HEK293 (cell line): ENCODE data around the gene SOX18.

Experiments used
- AEBP2 ChIP-seq: fragments of 450-650 bp; formaldehyde crosslinking; IDR thresholded peaks from 2 replicates; pipeline ENCODE4 v1.5.1; 2016; ENCODE audit warnings: missing biosample characterization, missing genetic modification characterization, borderline replicate concordance
- GLI4 ChIP-seq: fragments of 450-650 bp; formaldehyde crosslinking; IDR thresholded peaks from 2 replicates; pipeline ENCODE4 v1.5.1; 2016; ENCODE audit warnings: missing biosample characterization, missing genetic modification characterization
- GLIS2 ChIP-seq: fragments of 450-650 bp; formaldehyde crosslinking; IDR thresholded peaks from 2 replicates; pipeline ENCODE4 v1.5.1; 2016; ENCODE audit warnings: missing biosample characterization, missing genetic modification characterization
- HOXA7 ChIP-seq: sonication (generic); formaldehyde crosslinking; IDR thresholded peaks from 2 replicates; pipeline ENCODE4 v1.8.1; 2022; ENCODE audit warnings: missing genetic modification reagents, borderline replicate concordance
- PRDM1 ChIP-seq: fragments of 450-650 bp; formaldehyde crosslinking; IDR thresholded peaks from 2 replicates; pipeline ENCODE4; 2016; ENCODE audit warnings: missing biosample characterization, missing genetic modification characterization
- PRDM10 ChIP-seq: fragments of 450-650 bp; formaldehyde crosslinking; IDR thresholded peaks from 2 replicates; pipeline ENCODE4 v1.5.1; 2016; ENCODE audit warnings: missing biosample characterization, missing genetic modification characterization
- SCRT1 ChIP-seq: fragments of 450-650 bp; formaldehyde crosslinking; IDR thresholded peaks from 2 replicates; pipeline ENCODE4 v1.5.1; 2016; ENCODE audit warnings: missing biosample characterization, missing genetic modification characterization, borderline replicate concordance
- SP3 ChIP-seq: fragments of 450-650 bp; formaldehyde crosslinking; IDR thresholded peaks from 2 replicates; pipeline ENCODE4 v1.5.1; 2016; ENCODE audit warnings: missing biosample characterization, missing genetic modification characterization
- TRIM28 ChIP-seq: IDR thresholded peaks from 2 replicates; pipeline ENCODE4 v1.6.1; 2011; ENCODE audit warnings: low read length, control low read depth, borderline replicate concordance
- WT1 ChIP-seq: fragments of 450-650 bp; formaldehyde crosslinking; IDR thresholded peaks from 2 replicates; pipeline ENCODE4 v1.5.1; 2016; ENCODE audit warnings: missing biosample characterization, missing genetic modification characterization
- ZBTB21 ChIP-seq: fragments of 450-650 bp; formaldehyde crosslinking; IDR thresholded peaks from 2 replicates; pipeline ENCODE4 v1.5.1; 2017; ENCODE audit warnings: missing biosample characterization, missing genetic modification characterization
- ZFHX2 ChIP-seq: fragments of 450-650 bp; formaldehyde crosslinking; conservative IDR thresholded peaks from 2 replicates; pipeline ENCODE4 v1.5.1; 2016; ENCODE audit warnings: missing biosample characterization, missing genetic modification characterization
- ZIC2 ChIP-seq: fragments of 450-650 bp; formaldehyde crosslinking; IDR thresholded peaks from 2 replicates; pipeline ENCODE4 v1.5.1; 2016; ENCODE audit warnings: missing biosample characterization, missing genetic modification characterization
- ZNF121 ChIP-seq: fragments of 450-650 bp; formaldehyde crosslinking; IDR thresholded peaks from 2 replicates; pipeline ENCODE4 v1.5.1; 2016; ENCODE audit warnings: missing biosample characterization, missing genetic modification characterization
- ZNF148 ChIP-seq: fragments of 450-650 bp; formaldehyde crosslinking; IDR thresholded peaks from 2 replicates; pipeline ENCODE4 v1.5.0; 2017; ENCODE audit warnings: missing biosample characterization, missing genetic modification characterization, borderline replicate concordance
- ZNF16 ChIP-seq: fragments of 450-650 bp; formaldehyde crosslinking; IDR thresholded peaks from 2 replicates; pipeline ENCODE4 v1.5.1; 2016; ENCODE audit warnings: low read depth, missing biosample characterization, missing genetic modification characterization
- ZNF169 ChIP-seq: fragments of 450-650 bp; formaldehyde crosslinking; IDR thresholded peaks from 2 replicates; pipeline ENCODE4 v1.5.1; 2016; ENCODE audit warnings: missing biosample characterization, missing genetic modification characterization
- ZNF18 ChIP-seq: fragments of 450-650 bp; formaldehyde crosslinking; IDR thresholded peaks from 2 replicates; pipeline ENCODE4 v1.5.1; 2016; ENCODE audit warnings: missing biosample characterization, missing genetic modification characterization
- ZNF24 ChIP-seq: fragments of 450-650 bp; formaldehyde crosslinking; IDR thresholded peaks from 2 replicates; pipeline ENCODE4 v1.5.1; 2016; ENCODE audit warnings: missing biosample characterization, missing genetic modification characterization
- ZNF280C ChIP-seq: fragments of 450-650 bp; formaldehyde crosslinking; IDR thresholded peaks from 2 replicates; pipeline ENCODE4 v1.5.1; 2016; ENCODE audit warnings: missing biosample characterization, missing genetic modification characterization
- ZNF341 ChIP-seq: fragments of 450-650 bp; formaldehyde crosslinking; IDR thresholded peaks from 2 replicates; pipeline ENCODE4; 2016; ENCODE audit warnings: low read depth, missing biosample characterization, missing genetic modification characterization
- ZNF423 ChIP-seq: fragments of 450-650 bp; formaldehyde crosslinking; IDR thresholded peaks from 2 replicates; pipeline ENCODE4 v1.5.1; 2016; ENCODE audit warnings: missing biosample characterization, missing genetic modification characterization
- ZNF501 ChIP-seq: fragments of 450-650 bp; formaldehyde crosslinking; IDR thresholded peaks from 2 replicates; pipeline ENCODE4 v1.5.1; 2016; ENCODE audit warnings: missing biosample characterization, missing genetic modification characterization
- ZNF561 ChIP-seq: fragments of 450-650 bp; IDR thresholded peaks from 2 replicates; pipeline ENCODE4 v1.5.1; 2018; ENCODE audit warnings: missing biosample characterization, missing genetic modification characterization, borderline replicate concordance
- ZNF580 ChIP-seq: fragments of 450-650 bp; formaldehyde crosslinking; IDR thresholded peaks from 2 replicates; pipeline ENCODE4 v1.5.1; 2016; ENCODE audit warnings: missing biosample characterization, missing genetic modification characterization
- ZNF596 ChIP-seq: fragments of 450-650 bp; IDR thresholded peaks from 2 replicates; pipeline ENCODE4 v1.5.0; 2018; ENCODE audit warnings: missing biosample characterization, mild to moderate bottlenecking, missing genetic modification characterization, moderate library complexity
- ZNF600 ChIP-seq: fragments of 450-650 bp; formaldehyde crosslinking; IDR thresholded peaks from 2 replicates; pipeline ENCODE4 v1.5.1; 2016; ENCODE audit warnings: missing biosample characterization, missing genetic modification characterization
- ZNF610 ChIP-seq: fragments of 450-650 bp; formaldehyde crosslinking; IDR thresholded peaks from 2 replicates; pipeline ENCODE4 v1.5.1; 2016; ENCODE audit warnings: missing biosample characterization, missing genetic modification characterization, borderline replicate concordance
- ZNF623 ChIP-seq: fragments of 450-650 bp; formaldehyde crosslinking; IDR thresholded peaks from 2 replicates; pipeline ENCODE4 v1.5.1; 2016; ENCODE audit warnings: missing biosample characterization, missing genetic modification characterization
- ZNF768 ChIP-seq: fragments of 450-650 bp; formaldehyde crosslinking; IDR thresholded peaks from 2 replicates; pipeline ENCODE4 v1.5.1; 2018; ENCODE audit warnings: missing biosample characterization, mild to moderate bottlenecking, missing genetic modification characterization
- ZXDB ChIP-seq: fragments of 450-650 bp; formaldehyde crosslinking; IDR thresholded peaks from 2 replicates; pipeline ENCODE4 v1.5.1; 2016; ENCODE audit warnings: missing biosample characterization, missing genetic modification characterization

Gene SOX18

GRCh38 chr20:64001607-64002011 is 47.8 kb downstream of the SOX18 start (continued):
- TF ChIP-seq ZIC2 (tag by site-specific recombination), result peak; percentile 93
- no peak for TF ChIP-seq ZNF16
- no peak for TF ChIP-seq PRDM1 (tag by site-specific recombination)
- TF ChIP-seq TRIM28, result no peak
- TF ChIP-seq SP3 (tag by site-specific recombination), result no peak
- TF ChIP-seq PRDM10, result peak; percentile 64
- TF ChIP-seq ZNF169 (tag by site-specific recombination), result no peak
- TF ChIP-seq GLI4 (tag by site-specific recombination), result no peak
- TF ChIP-seq WT1 (tag by site-specific recombination), result peak; percentile 71
- TF ChIP-seq ZNF580 (tag by site-specific recombination), result peak; percentile 93
- TF ChIP-seq ZXDB, result peak; percentile 89
- no peak for TF ChIP-seq ZNF623
- no peak for TF ChIP-seq ZNF24 (tag by site-specific recombination)
- TF ChIP-seq ZNF148 (tag by site-specific recombination), result no peak
- TF ChIP-seq GLIS2, result no peak
- TF ChIP-seq ZFHX2 (tag by site-specific recombination), result peak; percentile 42
- peak; percentile 97 for TF ChIP-seq ZNF600
- TF ChIP-seq SCRT1, result peak; percentile 55
- TF ChIP-seq ZNF596 (tag by site-specific recombination), result no peak
- TF ChIP-seq ZNF18 (tag by site-specific recombination), result peak; percentile 90; the same call in 1 of the 2 replicates
- no peak for TF ChIP-seq HOXA7 (CRISPR knock-in tag)
- TF ChIP-seq ZBTB21 (tag by site-specific recombination), result peak; percentile 31; the same call in 1 of the 2 replicates
- no peak for TF ChIP-seq ZNF121
- TF ChIP-seq ZNF768, result no peak
- TF ChIP-seq ZNF280C, result no peak
- TF ChIP-seq ZNF610 (tag by site-specific recombination), result no peak
- TF ChIP-seq AEBP2 (tag by site-specific recombination), result no peak
- TF ChIP-seq ZNF423, result no peak
- no peak for TF ChIP-seq ZNF501 (tag by site-specific recombination)
- TF ChIP-seq ZNF561 (tag by site-specific recombination), result peak; percentile 53; the same call in 1 of the 2 replicates
- TF ChIP-seq ZNF341 (tag by site-specific recombination), result 0 out of 2 replicates have a peak, but pooled peaks have one; percentile 35
